ENCODE data around the gene FOXO1.

DNA sequence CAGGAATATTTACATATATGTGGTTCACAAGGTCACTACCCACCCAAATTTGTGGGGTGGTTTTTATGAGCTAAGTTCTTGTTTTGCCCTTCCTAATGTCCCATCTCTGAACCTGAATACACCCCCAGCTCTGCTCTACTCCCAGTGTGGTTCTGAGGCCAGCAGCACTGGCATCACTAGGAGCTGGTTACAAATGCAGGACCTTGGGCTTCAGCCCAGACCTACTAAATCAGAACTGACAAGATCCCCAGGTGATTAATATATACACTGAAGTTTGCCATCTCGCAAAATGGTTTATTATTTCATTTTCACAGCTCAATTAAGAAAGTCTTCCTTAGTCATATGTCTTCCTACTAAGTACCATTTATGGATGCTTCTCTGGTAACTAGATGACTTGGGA lies 67.9 kb downstream of the FOXO1 start:
- TF ChIP-seq, protein P1, sequence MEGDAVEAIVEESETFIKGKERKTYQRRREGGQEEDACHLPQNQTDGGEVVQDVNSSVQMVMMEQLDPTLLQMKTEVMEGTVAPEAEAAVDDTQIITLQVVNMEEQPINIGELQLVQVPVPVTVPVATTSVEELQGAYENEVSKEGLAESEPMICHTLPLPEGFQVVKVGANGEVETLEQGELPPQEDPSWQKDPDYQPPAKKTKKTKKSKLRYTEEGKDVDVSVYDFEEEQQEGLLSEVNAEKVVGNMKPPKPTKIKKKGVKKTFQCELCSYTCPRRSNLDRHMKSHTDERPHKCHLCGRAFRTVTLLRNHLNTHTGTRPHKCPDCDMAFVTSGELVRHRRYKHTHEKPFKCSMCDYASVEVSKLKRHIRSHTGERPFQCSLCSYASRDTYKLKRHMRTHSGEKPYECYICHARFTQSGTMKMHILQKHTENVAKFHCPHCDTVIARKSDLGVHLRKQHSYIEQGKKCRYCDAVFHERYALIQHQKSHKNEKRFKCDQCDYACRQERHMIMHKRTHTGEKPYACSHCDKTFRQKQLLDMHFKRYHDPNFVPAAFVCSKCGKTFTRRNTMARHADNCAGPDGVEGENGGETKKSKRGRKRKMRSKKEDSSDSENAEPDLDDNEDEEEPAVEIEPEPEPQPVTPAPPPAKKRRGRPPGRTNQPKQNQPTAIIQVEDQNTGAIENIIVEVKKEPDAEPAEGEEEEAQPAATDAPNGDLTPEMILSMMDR (conservative IDR thresholded peaks at IDR 0.05; ENCODE audit: low read length): no peak
- no peak for TF ChIP-seq EZH2phosphoT487 (IDR thresholded peaks at IDR 0.05; ENCODE audit: borderline replicate concordance)
